Smooth muscle cell (in vitro differentiated cells): ENCODE measurements around the gene IFNGR2. TPM values are rescaled to one million over a fixed set of nuclear protein-coding genes. Genes with fewer than 3 reads are reported as not detected.
A peak's percentile ranks its signal among the peaks of the same experiment; 100 is the strongest.

Experiments used
- DNase-seq: peaks from one replicate; lab custom pipeline; 2025; ENCODE audit not compliant: unreplicated experiment; lab: John Stamatoyannopoulos, UW
- H2AFZ ChIP-seq: fragments of 200-600 bp; sonication (generic); 2 replicates; pipeline ENCODE4 v1.6.0; 2016; ENCODE audit warnings: antibody characterized with exemption, low read depth, mild to moderate bottlenecking
- H3F3A ChIP-seq: fragments of 200-600 bp; sonication (generic); 2 replicates; pipeline ENCODE4 v1.6.0; 2017; ENCODE audit warnings: antibody characterized with exemption, low read depth
- H3K27ac ChIP-seq: fragments of 200-600 bp; sonication (generic); 2 replicates; pipeline ENCODE4 v1.5.1; 2016; ENCODE audit warnings: low read depth, mild to moderate bottlenecking
- H3K27me3 ChIP-seq: fragments of 200-600 bp; sonication (generic); 2 replicates; pipeline ENCODE4 v1.6.1; 2016; ENCODE audit warnings: low read depth, mild to moderate bottlenecking
- H3K36me3 ChIP-seq: fragments of 200-600 bp; sonication (generic); 2 replicates; pipeline ENCODE4 v1.5.1; 2016; ENCODE audit warnings: low read depth
- H3K4me1 ChIP-seq: fragments of 200-600 bp; sonication (generic); 2 replicates; pipeline ENCODE4 v1.5.1; 2016; ENCODE audit warnings: low read depth
- H3K4me2 ChIP-seq: fragments of 200-600 bp; sonication (generic); 2 replicates; pipeline ENCODE4 v1.6.0; 2016; ENCODE audit warnings: mild to moderate bottlenecking
- H3K4me3 ChIP-seq: fragments of 200-600 bp; sonication (generic); 2 replicates; pipeline ENCODE4 v1.5.1; 2016; ENCODE audit warnings: mild to moderate bottlenecking
- H3K79me2 ChIP-seq: fragments of 200-600 bp; sonication (generic); 2 replicates; pipeline ENCODE4 v1.6.0; 2016; ENCODE audit warnings: low read depth, mild to moderate bottlenecking
- H3K9ac ChIP-seq: fragments of 200-600 bp; sonication (generic); 2 replicates; pipeline ENCODE4 v1.6.0; 2016; ENCODE audit warnings: low read depth
- H3K9me3 ChIP-seq: fragments of 200-600 bp; sonication (generic); replicated peaks from 2 replicates; pipeline ENCODE4 v1.5.1; 2016; ENCODE audit warnings: low read depth
- H4K20me1 ChIP-seq: fragments of 200-600 bp; sonication (generic); 2 replicates; pipeline ENCODE4 v1.6.0; 2016; ENCODE audit warnings: low read depth
- WGBS: methylation state at CpG from one replicate; pipeline ENCODE4 v1.1.7; 2016; ENCODE audit warnings: low lambda C conversion rate; 5-methylcytosine and 5-hydroxymethylcytosine counted together
- polyA plus RNA-seq: library from polyadenylated mRNA; unstranded; fragments of >200 nt; fragmentation: Nextera tagmentation; extraction: Ambion mirVana; gene quantifications from 2 replicates; pipeline ENCODE4 v1.2.1, GENCODE V29; 2016
- total RNA-seq: library from RNA; depleted of rRNA; stranded (reverse); fragments of >200 nt; gene quantifications from 2 replicates; pipeline ENCODE4 v1.2.3, GENCODE V29; 2014
- TF ChIP-seq, protein P1 (sequence below): fragments of 200-600 bp; sonication (generic); IDR thresholded peaks from 2 replicates; pipeline ENCODE4 v1.5.1; 2017; ENCODE audit warnings: borderline replicate concordance, mild to moderate bottlenecking, antibody characterized with exemption; ENCODE audit not compliant: insufficient read depth, poor library complexity, severe bottlenecking

IFNGR2 gene
- total and polyA plus RNA-seq, 2 experiments from 2014 or later, result 117 to 127 TPM

DNA sequence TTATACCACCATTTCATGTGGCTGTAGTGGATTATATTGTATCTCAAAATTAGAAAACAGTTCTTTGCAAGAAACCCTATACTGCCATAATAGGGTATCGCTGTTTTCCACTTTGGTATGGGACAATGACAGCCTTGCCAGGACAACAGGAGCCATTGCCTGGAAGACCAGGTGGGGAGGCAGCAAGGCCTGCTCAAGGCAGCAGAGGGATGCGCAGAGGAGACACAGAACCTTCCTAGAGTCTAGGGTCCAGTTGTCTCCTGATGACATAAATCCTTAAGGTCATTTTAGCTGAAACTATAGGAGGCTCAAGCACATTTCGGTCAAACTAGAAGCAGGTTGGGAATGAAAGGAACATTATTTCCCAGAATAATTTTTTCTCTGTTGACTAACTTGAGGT is 27.6 kb downstream of the IFNGR2 start:
- peaks cover 7% of the 10 kb centered on the region for H3K79me2 ChIP-seq
- H4K20me1 ChIP-seq, result peaks cover 60% of the 10 kb centered on the region
- TF ChIP-seq, protein P1, sequence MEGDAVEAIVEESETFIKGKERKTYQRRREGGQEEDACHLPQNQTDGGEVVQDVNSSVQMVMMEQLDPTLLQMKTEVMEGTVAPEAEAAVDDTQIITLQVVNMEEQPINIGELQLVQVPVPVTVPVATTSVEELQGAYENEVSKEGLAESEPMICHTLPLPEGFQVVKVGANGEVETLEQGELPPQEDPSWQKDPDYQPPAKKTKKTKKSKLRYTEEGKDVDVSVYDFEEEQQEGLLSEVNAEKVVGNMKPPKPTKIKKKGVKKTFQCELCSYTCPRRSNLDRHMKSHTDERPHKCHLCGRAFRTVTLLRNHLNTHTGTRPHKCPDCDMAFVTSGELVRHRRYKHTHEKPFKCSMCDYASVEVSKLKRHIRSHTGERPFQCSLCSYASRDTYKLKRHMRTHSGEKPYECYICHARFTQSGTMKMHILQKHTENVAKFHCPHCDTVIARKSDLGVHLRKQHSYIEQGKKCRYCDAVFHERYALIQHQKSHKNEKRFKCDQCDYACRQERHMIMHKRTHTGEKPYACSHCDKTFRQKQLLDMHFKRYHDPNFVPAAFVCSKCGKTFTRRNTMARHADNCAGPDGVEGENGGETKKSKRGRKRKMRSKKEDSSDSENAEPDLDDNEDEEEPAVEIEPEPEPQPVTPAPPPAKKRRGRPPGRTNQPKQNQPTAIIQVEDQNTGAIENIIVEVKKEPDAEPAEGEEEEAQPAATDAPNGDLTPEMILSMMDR, result no peak
- peaks cover 19% of the 10 kb centered on the region for H3K36me3 ChIP-seq
- H2AFZ ChIP-seq, result no peak overlapping the region
- WGBS, result 99% methylated on average over 3 of the region's 3 CpGs
- no peak for DNase-seq
- H3K27ac ChIP-seq, result no peak overlapping the region
- H3K4me3 ChIP-seq, result no peak overlapping the region
- no peak overlapping the region for H3K4me2 ChIP-seq
- no peaks in the 10 kb centered on the region for H3K4me1 ChIP-seq
- no peaks in the 10 kb centered on the region for H3K27me3 ChIP-seq
- peaks cover 39% of the 10 kb centered on the region for H3F3A ChIP-seq
- H3K9me3 ChIP-seq, result no peaks in the 10 kb centered on the region
- no peak overlapping the region for H3K9ac ChIP-seq

DNA sequence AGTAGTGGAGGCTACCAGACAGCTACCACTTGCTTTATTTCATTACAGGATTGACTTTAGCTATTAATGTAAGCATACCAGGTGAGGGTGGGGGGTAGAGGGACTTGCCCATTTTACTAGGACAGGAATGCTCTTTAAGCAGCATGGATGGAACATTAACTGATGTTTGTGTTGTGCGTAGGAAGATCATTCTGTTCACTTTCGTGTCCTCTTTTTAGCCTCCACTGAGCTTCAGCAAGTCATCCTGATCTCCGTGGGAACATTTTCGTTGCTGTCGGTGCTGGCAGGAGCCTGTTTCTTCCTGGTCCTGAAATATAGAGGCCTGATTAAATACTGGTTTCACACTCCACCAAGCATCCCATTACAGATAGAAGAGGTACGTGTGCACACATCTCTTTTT is 29.3 kb downstream of the IFNGR2 start:
- Histone ChIP-seq H2AFZ (no peak overlapping the region), H3K36me3 (peaks cover 25% of the 10 kb centered on the region), H3K9ac (no peak overlapping the region), H3K9me3 (no peaks in the 10 kb centered on the region), H3K4me2 (no peak overlapping the region), H3F3A (peaks cover 49% of the 10 kb centered on the region), H3K27me3 (no peaks in the 10 kb centered on the region), H4K20me1 (peaks cover 47% of the 10 kb centered on the region), H3K4me3 (no peak overlapping the region), H3K27ac (no peak overlapping the region), H3K79me2 (peaks cover 7% of the 10 kb centered on the region), H3K4me1 (no peaks in the 10 kb centered on the region)
- TF ChIP-seq, protein P1, result no peak
- 96% methylated on average over 6 of the region's 6 CpGs for WGBS
- no peak for DNase-seq

DNA sequence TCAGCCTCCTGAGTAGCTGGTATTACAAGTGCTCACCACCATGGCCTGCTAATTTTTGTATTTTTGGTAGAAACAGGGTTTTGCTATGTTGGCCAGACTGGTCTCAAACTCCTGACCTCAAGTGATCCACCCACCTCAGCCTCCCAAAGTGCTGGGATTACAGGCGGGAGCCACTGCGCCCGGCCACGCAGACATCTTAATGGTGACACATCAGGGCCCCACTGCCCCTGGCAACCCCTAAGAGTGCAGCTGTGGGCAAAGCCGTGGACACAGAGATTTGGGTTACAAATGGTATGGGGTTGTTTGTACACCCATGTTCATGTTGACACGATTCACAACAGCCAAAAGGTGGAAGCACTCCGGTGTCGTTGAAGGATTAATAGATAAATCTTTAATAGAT is 29.8 kb downstream of the IFNGR2 start:
- peak overlapping the region; percentile 87 for H3K27ac ChIP-seq
- H3K27me3 ChIP-seq, result no peaks in the 10 kb centered on the region
- TF ChIP-seq, protein P1, result no peak

DNA sequence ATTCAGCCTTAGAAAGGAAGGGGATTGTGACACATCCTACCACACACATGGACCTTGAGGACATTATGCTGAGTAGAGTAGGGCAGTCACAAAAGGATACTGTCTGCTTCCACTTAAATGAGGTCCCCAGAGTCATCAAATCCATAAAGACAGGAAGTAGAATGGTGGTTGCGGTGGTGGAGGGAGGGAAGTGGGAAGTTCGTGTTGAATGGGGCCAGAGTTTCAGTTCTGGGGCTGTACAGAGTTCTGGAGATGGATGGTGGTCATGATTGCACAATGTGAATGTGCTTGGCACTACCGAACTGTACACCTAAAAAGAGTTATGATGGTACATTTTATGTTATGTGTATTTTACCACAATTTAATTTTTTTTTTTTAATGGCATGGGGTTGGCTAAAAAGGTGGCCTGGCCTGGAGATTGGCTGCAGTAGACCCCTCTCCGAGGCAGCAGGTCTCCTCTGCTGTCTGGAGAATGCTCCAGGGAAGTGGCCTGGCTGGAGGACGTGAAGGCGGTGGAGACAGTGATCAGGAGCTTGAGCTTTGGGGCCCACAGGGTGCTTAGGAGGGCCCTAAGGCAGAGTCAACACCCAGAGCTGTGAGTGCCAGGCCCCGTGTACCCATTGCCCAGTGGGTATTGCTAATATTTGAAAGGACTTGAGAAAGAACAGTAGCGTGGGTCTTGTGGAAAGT is 30.4 kb downstream of the IFNGR2 start:
- H3K27me3 ChIP-seq, result no peaks in the 10 kb centered on the region

More for the DNA sequence above, 29.8 kb downstream of the IFNGR2 start:
- WGBS, result 98% methylated on average over 8 of the region's 8 CpGs
- peaks cover 44% of the 10 kb centered on the region for H4K20me1 ChIP-seq
- H3K4me1 ChIP-seq, result no peaks in the 10 kb centered on the region
- no peak overlapping the region for H3K9ac ChIP-seq
- H3K9me3 ChIP-seq, result no peaks in the 10 kb centered on the region
- DNase-seq, result no peak
- H2AFZ ChIP-seq, result no peak overlapping the region
- H3F3A ChIP-seq, result peaks cover 49% of the 10 kb centered on the region
- H3K4me3 ChIP-seq, result no peak overlapping the region
- H3K36me3 ChIP-seq, result peaks cover 25% of the 10 kb centered on the region
- H3K79me2 ChIP-seq, result peaks cover 7% of the 10 kb centered on the region
- H3K4me2 ChIP-seq, result no peak overlapping the region

More for the DNA sequence above, 30.4 kb downstream of the IFNGR2 start:
- no peaks in the 10 kb centered on the region for H3K4me1 ChIP-seq
- no peak for DNase-seq
- TF ChIP-seq, protein P1, result no peak
- H3K9me3 ChIP-seq, result no peaks in the 10 kb centered on the region
- no peak overlapping the region for H2AFZ ChIP-seq
- H3K4me3 ChIP-seq, result no peak overlapping the region
- no peak overlapping the region for H3K9ac ChIP-seq
- H3K4me2 ChIP-seq, result peak overlapping the region; percentile 20
- H3K36me3 ChIP-seq, result peaks cover 25% of the 10 kb centered on the region
- H3F3A ChIP-seq, result peaks cover 49% of the 10 kb centered on the region
- H3K27ac ChIP-seq, result peak overlapping the region; percentile 87
- peaks cover 38% of the 10 kb centered on the region for H4K20me1 ChIP-seq
- WGBS, result 95% methylated on average over 8 of the region's 8 CpGs
- peaks cover 7% of the 10 kb centered on the region for H3K79me2 ChIP-seq
